ENCODE measurements around the gene CDC16. TPM values are rescaled to one million over a fixed set of nuclear protein-coding genes. Genes with fewer than 3 reads are reported as not detected.
A peak's percentile ranks its signal among the peaks of the same experiment; 100 is the strongest.

The CDC16 gene
- total and polyA plus RNA-seq, 2 of the 13 experiments (the other 11 are each of a cell fraction or from before 2014, with no cell fraction given), result 24.2 to 60.9 TPM

DNA sequence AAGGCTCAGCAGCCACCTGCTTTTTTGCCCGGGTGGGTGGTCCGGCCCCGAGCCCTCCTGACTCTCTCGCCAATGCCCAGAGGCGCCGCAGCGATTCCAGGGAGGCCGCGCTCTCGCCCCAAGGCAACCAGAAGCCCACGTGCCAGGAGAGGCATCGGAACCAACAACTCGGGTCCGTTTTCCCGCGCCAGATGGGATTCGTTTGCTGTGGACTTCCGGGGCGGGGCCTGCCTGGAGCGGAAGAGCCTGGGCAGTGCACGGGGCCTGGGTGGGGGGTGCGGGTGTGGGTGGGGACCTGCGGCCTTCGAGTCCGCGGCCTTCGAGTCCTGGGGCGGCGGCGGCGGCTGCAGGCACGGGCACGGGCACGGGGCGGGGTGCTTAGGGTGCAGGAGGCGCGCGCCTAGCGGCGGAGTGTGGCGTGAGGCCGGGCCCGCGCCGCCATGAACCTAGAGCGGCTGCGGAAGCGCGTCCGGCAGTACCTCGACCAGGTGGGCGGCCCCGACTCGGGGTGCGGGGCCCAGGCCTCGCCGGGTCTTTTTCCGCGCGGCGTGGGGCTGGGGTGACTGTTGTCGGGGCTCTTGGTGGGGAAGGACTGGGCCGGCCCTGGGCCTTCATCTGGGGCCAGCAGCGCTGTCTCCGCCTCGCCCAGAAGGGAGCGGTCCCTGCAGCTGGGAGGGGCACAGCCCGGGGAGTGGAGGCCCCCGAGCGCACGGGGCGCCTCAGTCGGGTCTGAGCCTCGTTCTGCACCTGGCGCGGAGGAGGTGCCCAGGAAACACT lies at the start of gene CDC16 (continued):
- TF ChIP-seq HMGA1 (CRISPR knock-in tag; conservative IDR thresholded peaks at IDR 0.05) (no peak), AKAP8 (CRISPR knock-in tag; IDR thresholded peaks at IDR 0.05) (0 out of 2 replicates have a peak, but pooled peaks have one; percentile 70), SRSF1 (optimal IDR thresholded peaks at IDR 0.05; ENCODE audit: low read depth, low read length) (peak; percentile 23), ZBTB20 (CRISPR knock-in tag; IDR thresholded peaks at IDR 0.05; ENCODE audit: borderline replicate concordance, low read depth) (no peak; the same call in 1 of the 2 replicates), ZNF839 (CRISPR knock-in tag; IDR thresholded peaks at IDR 0.05; ENCODE audit: borderline replicate concordance) (no peak), TAF1 (CRISPR knock-in tag; IDR thresholded peaks at IDR 0.05) (peak; percentile 77), SCMH1 (CRISPR knock-in tag; IDR thresholded peaks at IDR 0.05; ENCODE audit: borderline replicate concordance) (no peak), ZNF557 (CRISPR knock-in tag; IDR thresholded peaks at IDR 0.05) (0 out of 2 replicates have a peak, but pooled peaks have one; percentile 83), ZNF430 (CRISPR knock-in tag; IDR thresholded peaks at IDR 0.05) (peak; percentile 82; the same call in 1 of the 2 replicates), PLRG1 (conservative IDR thresholded peaks at IDR 0.05) (no peak), ZNF644 (CRISPR knock-in tag; IDR thresholded peaks at IDR 0.05; ENCODE audit: low read depth) (no peak), ZBTB7B (CRISPR knock-in tag; IDR thresholded peaks at IDR 0.05) (peak; percentile 66), CENPX (CRISPR knock-in tag; IDR thresholded peaks at IDR 0.05) (no peak), ZMYM2 (CRISPR knock-in tag; IDR thresholded peaks at IDR 0.05) (no peak), ISL2 (CRISPR knock-in tag; IDR thresholded peaks at IDR 0.05) (peak; percentile 17), ZNF670 (CRISPR knock-in tag; IDR thresholded peaks at IDR 0.05; ENCODE audit: borderline replicate concordance) (no peak), ZNF703 (CRISPR knock-in tag; IDR thresholded peaks at IDR 0.05; ENCODE audit: borderline replicate concordance) (peak; percentile 54), TOPORS (CRISPR knock-in tag; IDR thresholded peaks at IDR 0.05) (peak; percentile 95)
- TF ChIP-seq, protein P1, sequence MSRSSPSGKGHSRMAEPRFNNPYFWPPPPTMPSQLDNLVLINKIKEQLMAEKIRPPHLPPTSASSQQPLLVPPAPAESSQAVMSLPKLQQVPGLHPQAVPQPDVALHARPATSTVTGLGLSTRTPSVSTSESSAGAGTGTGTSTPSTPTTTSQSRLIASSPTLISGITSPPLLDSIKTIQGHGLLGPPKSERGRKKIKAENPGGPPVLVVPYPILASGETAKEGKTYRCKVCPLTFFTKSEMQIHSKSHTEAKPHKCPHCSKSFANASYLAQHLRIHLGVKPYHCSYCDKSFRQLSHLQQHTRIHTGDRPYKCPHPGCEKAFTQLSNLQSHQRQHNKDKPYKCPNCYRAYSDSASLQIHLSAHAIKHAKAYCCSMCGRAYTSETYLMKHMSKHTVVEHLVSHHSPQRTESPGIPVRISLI (CRISPR knock-in tag; IDR thresholded peaks at IDR 0.05; ENCODE audit: borderline replicate concordance), result peak; percentile 36; the same call in 1 of the 2 replicates
- TF ChIP-seq, protein P2, sequence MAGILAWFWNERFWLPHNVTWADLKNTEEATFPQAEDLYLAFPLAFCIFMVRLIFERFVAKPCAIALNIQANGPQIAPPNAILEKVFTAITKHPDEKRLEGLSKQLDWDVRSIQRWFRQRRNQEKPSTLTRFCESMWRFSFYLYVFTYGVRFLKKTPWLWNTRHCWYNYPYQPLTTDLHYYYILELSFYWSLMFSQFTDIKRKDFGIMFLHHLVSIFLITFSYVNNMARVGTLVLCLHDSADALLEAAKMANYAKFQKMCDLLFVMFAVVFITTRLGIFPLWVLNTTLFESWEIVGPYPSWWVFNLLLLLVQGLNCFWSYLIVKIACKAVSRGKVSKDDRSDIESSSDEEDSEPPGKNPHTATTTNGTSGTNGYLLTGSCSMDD (CRISPR knock-in tag; IDR thresholded peaks at IDR 0.05), result no peak
- TF ChIP-seq, protein P3, sequence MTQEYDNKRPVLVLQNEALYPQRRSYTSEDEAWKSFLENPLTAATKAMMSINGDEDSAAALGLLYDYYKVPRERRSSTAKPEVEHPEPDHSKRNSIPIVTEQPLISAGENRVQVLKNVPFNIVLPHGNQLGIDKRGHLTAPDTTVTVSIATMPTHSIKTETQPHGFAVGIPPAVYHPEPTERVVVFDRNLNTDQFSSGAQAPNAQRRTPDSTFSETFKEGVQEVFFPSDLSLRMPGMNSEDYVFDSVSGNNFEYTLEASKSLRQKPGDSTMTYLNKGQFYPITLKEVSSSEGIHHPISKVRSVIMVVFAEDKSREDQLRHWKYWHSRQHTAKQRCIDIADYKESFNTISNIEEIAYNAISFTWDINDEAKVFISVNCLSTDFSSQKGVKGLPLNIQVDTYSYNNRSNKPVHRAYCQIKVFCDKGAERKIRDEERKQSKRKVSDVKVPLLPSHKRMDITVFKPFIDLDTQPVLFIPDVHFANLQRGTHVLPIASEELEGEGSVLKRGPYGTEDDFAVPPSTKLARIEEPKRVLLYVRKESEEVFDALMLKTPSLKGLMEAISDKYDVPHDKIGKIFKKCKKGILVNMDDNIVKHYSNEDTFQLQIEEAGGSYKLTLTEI (CRISPR knock-in tag; conservative IDR thresholded peaks at IDR 0.05), result no peak
- TF ChIP-seq, protein P4, sequence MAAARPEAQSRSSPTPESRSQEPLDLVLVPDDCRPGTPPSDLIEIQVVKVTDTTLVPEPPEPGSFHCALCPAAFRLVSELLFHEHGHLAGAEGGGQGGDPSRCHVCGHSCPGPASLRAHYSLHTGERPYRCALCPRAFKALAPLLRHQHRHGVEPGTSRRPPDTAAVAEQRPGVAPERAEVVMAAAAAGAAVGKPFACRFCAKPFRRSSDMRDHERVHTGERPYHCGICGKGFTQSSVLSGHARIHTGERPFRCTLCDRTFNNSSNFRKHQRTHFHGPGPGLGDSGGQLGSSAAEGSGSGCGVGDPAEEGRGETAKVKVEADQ (CRISPR knock-in tag; IDR thresholded peaks at IDR 0.05; ENCODE audit: borderline replicate concordance), result peak; percentile 37; the same call in 1 of the 2 replicates
- TF ChIP-seq, protein P5, sequence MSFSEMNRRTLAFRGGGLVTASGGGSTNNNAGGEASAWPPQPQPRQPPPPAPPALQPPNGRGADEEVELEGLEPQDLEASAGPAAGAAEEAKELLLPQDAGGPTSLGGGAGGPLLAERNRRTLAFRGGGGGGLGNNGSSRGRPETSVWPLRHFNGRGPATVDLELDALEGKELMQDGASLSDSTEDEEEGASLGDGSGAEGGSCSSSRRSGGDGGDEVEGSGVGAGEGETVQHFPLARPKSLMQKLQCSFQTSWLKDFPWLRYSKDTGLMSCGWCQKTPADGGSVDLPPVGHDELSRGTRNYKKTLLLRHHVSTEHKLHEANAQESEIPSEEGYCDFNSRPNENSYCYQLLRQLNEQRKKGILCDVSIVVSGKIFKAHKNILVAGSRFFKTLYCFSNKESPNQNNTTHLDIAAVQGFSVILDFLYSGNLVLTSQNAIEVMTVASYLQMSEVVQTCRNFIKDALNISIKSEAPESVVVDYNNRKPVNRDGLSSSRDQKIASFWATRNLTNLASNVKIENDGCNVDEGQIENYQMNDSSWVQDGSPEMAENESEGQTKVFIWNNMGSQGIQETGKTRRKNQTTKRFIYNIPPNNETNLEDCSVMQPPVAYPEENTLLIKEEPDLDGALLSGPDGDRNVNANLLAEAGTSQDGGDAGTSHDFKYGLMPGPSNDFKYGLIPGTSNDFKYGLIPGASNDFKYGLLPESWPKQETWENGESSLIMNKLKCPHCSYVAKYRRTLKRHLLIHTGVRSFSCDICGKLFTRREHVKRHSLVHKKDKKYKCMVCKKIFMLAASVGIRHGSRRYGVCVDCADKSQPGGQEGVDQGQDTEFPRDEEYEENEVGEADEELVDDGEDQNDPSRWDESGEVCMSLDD (CRISPR knock-in tag; IDR thresholded peaks at IDR 0.05; ENCODE audit: borderline replicate concordance), result peak; percentile 58; the same call in 1 of the 2 replicates
